Ishikawa (cell line): Measurements from ENCODE around the gene ADA.

ENCODE experiments used
- CEBPB ChIP-seq: IDR thresholded peaks from 2 replicates; pipeline ENCODE4 v1.6.1; 2012
- CREB1 ChIP-seq: IDR thresholded peaks from 2 replicates; pipeline ENCODE4 v1.6.1; 2012; ENCODE audit warnings: low read depth
- EGR1 ChIP-seq: IDR thresholded peaks from 2 replicates; pipeline ENCODE4 v1.6.1; 2012
- EP300 ChIP-seq: IDR thresholded peaks from 2 replicates; pipeline ENCODE4 v1.6.1; 2012; ENCODE audit warnings: borderline replicate concordance
- FOXM1 ChIP-seq: IDR thresholded peaks from 2 replicates; pipeline ENCODE4 v1.6.1; 2012; ENCODE audit warnings: low read depth, borderline replicate concordance
- MAX ChIP-seq: IDR thresholded peaks from 2 replicates; pipeline ENCODE4 v1.6.1; 2012
- NFIC ChIP-seq: IDR thresholded peaks from 2 replicates; pipeline ENCODE4 v1.6.1; 2012
- RAD21 ChIP-seq: IDR thresholded peaks from 2 replicates; pipeline ENCODE4 v1.6.1; 2012; ENCODE audit warnings: low read depth
- REST ChIP-seq: IDR thresholded peaks from 2 replicates; pipeline ENCODE4 v1.6.1; 2012; ENCODE audit warnings: low read depth, mild to moderate bottlenecking
- TAF1 ChIP-seq: IDR thresholded peaks from 2 replicates; pipeline ENCODE4 v1.6.1; 2012; ENCODE audit warnings: low read depth, mild to moderate bottlenecking
- TCF12 ChIP-seq: IDR thresholded peaks from 2 replicates; pipeline ENCODE4 v1.6.1; 2012; ENCODE audit warnings: low read depth
- TEAD4 ChIP-seq: IDR thresholded peaks from 2 replicates; pipeline ENCODE4 v1.6.1; 2012
- USF1 ChIP-seq: IDR thresholded peaks from 2 replicates; pipeline ENCODE4 v1.6.1; 2012
- YY1 ChIP-seq: IDR thresholded peaks from 2 replicates; pipeline ENCODE4 v1.6.1; 2012; ENCODE audit warnings: low read depth
- ZBTB7A ChIP-seq: IDR thresholded peaks from 2 replicates; pipeline ENCODE4 v1.6.1; 2012; ENCODE audit warnings: low read depth

ADA gene

GRCh38 chr20:44610313-44610962, 41.1 kb downstream of the ADA start:
- no peak for TF ChIP-seq NFIC

- peak; percentile 98 for TF ChIP-seq RAD21
- TF ChIP-seq MAX = peak; percentile 63; the same call in 1 of the 2 replicates
- no peak for TF ChIP-seq CEBPB
- TF ChIP-seq USF1 = peak; percentile 55
- no peak for TF ChIP-seq EGR1
- TF ChIP-seq EP300 = no peak
- TF ChIP-seq FOXM1 = no peak
- TF ChIP-seq CREB1 = no peak
- no peak for TF ChIP-seq NFIC
- no peak; the same call in 1 of the 2 replicates for TF ChIP-seq TEAD4
- TF ChIP-seq TAF1 = peak; percentile 52; the same call in 1 of the 2 replicates
- no peak for TF ChIP-seq YY1
- TF ChIP-seq ZBTB7A = no peak
Observed at GRCh38 chr20:44609516-44610312, 41.8 kb downstream of the ADA start.

GRCh38 chr20:44609006-44609515, 42.4 kb downstream of the ADA start:
- TF ChIP-seq TAF1 (no peak), EP300 (no peak), EGR1 (no peak), TEAD4 (no peak), CEBPB (no peak), FOXM1 (no peak), USF1 (no peak), TCF12 (no peak), ZBTB7A (no peak), RAD21 (no peak), CREB1 (no peak), MAX (no peak), YY1 (no peak), NFIC (no peak), REST (no peak)

- TF ChIP-seq TEAD4 (no peak), FOXM1 (no peak), USF1 (no peak), TAF1 (no peak), EGR1 (no peak), ZBTB7A (no peak), EP300 (no peak), REST (no peak), RAD21 (no peak), YY1 (no peak), CEBPB (no peak), CREB1 (no peak), NFIC (no peak)
Observed at GRCh38 chr20:44606725-44607441, 44.6 kb downstream of the ADA start.
